ENCODE measurements around the gene CPXM2.

DNA sequence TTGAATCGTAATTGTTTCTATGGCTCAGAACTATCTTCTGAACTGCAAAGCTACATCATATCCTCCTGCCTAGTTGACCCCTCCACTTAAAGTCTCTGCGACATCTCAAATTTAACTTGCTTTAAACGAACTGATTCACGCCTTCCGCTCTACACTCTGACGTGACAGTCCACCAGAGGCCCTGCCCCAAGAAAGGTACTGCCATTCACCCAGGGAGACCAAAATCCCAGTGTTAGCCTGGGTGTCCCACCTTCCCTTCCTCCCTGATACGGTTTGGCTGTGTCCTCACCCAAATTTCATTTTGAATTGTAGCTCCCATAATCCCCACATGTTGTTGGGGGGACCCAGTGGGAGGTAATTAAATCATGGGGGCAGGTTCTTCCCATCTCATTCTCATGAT, 90.8 kb downstream of the CPXM2 start:
- no peak for TF ChIP-seq TAF1 (IDR thresholded peaks at IDR 0.05; ENCODE audit: borderline replicate concordance, insufficient read depth, low read length)
- no peak for TF ChIP-seq SIN3A (IDR thresholded peaks at IDR 0.05; ENCODE audit: borderline replicate concordance, insufficient read depth, low read length)
